NCI-H146 (cell line): ENCODE measurements around the gene RHOD.

Source experiments
- DNase-seq: peaks from one replicate; lab custom pipeline; 2025; lab: John Stamatoyannopoulos, UW

The RHOD gene

DNA sequence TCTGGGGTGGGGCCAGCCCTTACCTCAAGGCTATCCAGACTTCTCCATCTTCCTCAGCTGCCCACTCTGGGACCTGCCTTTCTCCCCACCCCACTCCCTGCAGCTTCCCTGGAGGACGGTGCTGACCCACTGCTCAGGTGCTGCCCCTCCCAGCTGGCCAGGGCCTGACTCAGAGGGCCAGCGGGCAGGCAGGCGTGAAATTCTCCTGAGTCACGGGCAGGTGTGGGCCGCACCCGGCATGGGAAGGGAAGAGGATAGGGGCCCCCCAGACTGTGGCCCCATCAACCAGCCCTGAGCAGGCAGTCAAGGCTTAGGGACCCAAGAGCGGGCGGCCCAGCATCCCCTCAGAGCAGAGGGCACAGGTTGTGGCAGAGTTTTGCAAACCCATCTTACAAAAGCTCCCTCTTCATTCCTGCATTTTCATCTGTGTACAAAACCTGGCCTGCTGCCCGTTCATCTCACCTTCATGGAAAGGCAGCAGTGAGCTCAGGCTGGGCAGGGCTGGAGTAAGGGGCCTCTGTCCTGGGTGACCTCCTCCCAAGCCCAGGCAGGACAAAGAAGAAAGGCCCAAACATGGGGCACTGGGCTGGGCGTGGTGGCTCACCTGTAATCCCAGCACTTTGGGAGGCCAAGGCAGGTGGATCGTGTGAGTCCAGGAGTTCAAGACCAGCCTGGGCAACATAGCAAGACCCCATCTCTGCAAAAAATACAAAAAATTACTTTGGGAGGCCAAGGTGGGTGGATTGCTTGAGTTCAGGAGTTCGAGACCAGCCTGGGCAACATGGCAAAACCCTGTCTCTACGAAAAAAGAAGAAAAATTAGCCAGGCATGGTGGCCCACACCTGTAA, 6.1 kb downstream of the RHOD start:
- DNase-seq = no peak

DNA sequence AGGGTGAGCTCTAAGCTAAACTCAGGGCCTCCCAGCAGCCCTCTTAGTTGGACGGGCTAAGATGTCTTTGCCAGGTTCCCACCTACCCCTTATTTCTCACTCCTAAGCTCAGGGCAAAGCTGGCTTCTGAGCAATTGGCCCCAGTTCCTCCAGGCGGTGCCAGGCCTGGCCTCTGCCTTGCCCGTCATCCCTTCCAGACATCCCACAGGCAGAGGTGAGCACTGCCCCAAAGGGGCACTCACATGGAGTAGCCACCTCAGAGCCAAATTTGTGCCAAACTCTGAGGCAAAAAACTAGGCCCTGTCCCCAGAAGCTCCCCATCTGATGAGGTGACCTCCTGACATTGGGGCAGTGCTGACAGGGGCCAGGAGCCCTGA, 9.7 kb downstream of the RHOD start:
- no peak for DNase-seq

- DNase-seq = peak; percentile 24
These were observed 15.0 kb downstream of the RHOD start for GRCh38 chr11:67071420-67072284.

GRCh38 chr11:67072295-67072694, 15.6 kb downstream of the RHOD start:
- no peak for DNase-seq

GRCh38 chr11:67073908-67074307, 17.3 kb downstream of the RHOD start:
- peak; percentile 70 for DNase-seq

DNA sequence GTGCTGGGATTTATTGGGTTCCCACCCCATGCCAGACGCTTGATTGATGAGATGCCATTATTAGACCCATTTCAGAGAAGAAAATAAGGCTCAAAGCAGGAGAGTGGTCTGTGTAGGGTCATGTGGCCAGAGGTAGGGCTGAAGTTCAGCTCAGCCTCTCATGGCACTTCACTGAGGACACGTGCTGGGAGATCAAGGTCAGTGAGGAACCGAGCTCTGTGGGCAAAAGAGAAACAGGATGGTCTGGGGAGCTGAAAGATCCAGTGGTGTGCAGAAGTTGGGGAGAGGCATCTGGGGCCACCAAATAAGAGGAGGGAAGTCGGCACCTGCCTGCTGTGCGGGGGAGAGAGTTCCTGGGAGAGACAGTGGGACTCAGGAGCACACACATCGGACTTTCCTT, 19.6 kb downstream of the RHOD start:
- DNase-seq = no peak

DNA sequence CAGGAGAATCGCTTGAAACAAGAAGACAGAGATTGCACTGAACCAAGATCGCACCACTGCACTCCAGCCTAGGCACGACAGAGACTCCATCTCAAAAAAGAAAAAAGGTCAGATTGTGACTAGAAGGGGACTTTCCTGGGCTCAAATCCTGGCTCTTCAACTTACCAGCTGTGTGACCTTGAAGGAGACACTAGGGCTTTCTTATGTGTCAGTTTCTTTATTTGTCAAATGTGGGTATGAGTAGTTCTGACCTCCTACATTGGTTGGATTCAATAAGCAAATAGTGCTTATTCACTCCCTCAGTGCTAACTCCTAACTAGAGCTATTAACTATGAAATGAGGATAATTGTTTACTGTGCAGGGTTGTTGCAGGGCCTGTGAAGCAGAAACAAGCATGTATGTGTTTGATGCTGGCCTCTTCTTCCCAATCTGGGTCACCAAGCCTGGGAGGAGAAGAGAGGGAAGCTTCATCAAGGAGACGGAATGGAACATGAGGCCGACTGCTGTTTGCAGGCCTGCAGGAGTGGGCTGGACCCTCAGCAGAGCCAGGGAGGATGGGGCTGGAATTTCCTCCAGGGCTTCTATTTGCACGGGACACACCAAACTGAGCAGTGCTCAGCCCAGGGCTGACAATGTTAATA, 22.5 kb downstream of the RHOD start:
- no peak for DNase-seq

DNA sequence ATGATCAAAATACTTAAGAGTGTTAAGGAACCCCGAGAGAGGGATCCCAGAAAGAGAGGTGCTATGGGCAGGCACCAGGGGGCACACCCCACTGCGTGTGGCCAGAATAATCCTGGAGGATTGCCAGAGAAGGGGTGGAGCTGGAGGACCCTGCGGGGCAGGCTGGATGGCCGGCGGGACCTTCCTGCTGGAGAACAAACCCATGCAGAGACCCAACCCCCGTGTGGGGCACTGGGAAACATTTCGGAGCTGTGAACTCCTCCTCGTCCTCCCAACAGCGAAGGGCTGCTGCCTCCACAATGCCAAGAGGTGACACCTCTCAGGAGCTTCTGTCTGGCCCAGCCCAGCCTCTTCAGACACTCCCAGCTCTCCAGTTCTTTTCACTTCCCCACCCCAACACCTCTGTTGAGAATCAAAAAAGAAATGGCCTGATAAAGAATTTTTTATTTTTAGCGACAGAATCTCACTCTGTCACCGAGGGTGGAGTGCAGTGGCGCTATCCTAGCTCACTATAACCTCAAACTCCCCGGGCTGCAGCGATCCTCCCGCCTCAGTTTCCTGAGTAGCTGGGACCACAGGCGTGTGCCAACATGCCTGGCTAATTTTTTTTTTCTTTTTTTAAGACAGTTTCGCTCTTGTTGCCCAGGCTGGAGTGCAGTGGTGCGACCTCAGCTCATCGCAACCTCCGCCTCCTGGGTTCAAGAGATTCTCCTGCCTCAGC, 25.6 kb downstream of the RHOD start:
- no peak for DNase-seq

- DNase-seq = no peak
These were observed 27.2 kb downstream of the RHOD start for GRCh38 chr11:67083786-67084366.

GRCh38 chr11:67085617-67086016, 29.0 kb downstream of the RHOD start:
- DNase-seq = no peak

DNA sequence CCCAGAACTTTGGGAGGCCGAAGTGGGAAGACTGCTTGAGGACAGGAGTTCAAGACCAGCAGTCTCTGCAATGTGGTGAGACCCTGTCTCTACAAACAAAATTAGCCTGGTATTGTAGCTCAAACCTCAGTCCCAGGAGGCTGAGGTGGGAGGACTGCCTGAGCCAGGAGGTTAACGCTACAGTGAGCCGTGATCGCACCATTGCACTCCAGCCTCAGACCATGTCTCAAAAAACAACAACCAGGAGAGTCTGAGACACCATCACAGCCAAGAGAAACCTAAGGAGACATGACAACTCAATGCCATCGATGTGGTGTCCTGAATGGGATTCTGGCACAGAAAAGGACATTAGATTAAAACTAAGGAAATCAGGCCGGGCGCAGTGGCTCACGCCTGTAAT, 34.1 kb downstream of the RHOD start:
- no peak for DNase-seq

DNA sequence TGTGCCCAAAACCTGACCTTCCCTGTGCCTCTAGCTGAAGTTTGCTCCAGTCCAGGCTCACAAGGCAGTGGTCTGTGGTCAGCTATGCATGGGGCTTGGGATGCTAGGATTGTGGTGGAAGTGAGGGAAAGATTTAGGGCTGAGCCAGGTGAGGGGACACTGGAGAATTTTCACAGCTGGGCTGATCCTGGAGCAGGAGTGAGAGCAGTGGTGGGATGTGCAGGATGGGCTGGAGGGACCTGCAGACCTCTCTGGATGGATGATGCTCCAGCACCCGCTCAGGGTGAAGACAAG, 38.5 kb downstream of the RHOD start:
- no peak for DNase-seq

GRCh38 chr11:67098799-67099429, 42.3 kb downstream of the RHOD start:
- DNase-seq = no peak

DNA sequence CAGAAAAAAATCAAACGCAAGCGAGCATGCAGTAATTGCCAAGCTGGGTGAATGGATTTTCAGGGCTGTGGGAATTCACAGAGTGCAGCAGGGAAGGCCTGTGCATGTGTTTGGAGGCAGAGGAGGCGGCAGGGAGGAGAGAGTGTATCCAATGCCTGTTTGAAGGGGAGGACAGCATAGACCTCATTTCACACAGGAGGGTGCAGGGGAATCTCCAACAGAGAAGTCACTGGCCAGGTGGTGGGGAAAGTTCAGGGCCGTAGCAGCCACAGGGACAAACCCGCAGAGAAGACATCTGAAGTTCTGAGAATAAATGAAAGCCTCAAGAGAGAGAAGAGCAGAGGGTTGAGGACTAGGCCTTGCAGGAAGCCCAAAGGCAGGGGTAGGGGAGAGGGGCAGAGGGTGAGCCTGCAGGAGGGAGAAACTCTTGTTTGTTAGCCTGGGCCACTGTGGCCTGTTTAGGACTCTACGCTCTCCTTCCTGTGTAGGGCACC, 43.2 kb downstream of the RHOD start:
- DNase-seq = no peak

DNA sequence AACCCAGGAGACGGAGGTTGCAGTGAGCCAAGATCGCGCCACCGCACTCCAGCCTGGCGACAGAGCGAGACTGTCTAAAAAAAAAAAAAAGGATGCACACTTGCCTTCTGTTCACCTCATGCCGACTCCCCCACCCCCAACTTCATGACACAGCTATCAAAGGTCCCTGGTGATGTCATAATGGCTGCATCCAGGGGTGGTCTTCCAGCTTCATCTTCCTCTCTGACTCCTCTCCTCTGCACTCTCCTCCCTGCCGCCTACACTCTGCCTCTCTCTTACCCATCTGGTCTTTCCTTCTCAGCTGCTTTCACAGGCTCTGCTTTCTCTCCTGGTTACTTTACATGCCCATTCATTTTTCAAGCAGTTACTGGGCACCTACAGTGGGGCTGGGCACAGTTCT, 46.0 kb downstream of the RHOD start:
- no peak for DNase-seq

- DNase-seq = no peak
These were observed 49.3 kb downstream of the RHOD start for GRCh38 chr11:67105964-67106363.

GRCh38 chr11:67111261-67111660, 54.6 kb downstream of the RHOD start:
- no peak for DNase-seq

GRCh38 chr11:67113231-67113721, 56.6 kb downstream of the RHOD start:
- DNase-seq = no peak

GRCh38 chr11:67114275-67114896, 57.7 kb downstream of the RHOD start:
- DNase-seq = no peak

GRCh38 chr11:67116758-67117105, 60.1 kb downstream of the RHOD start:
- no peak for DNase-seq

GRCh38 chr11:67117176-67117575, 60.5 kb downstream of the RHOD start:
- no peak for DNase-seq
